HFFc6 (cell line): ENCODE data around the gene GRIN2A. TPM values are rescaled to one million over a fixed set of nuclear protein-coding genes. Genes with fewer than 3 reads are reported as not detected.

Experiments used
- DNase-seq: peaks from one replicate; pipeline ENCODE4 v3.0.0-alpha.2; 2018
- H3K27ac Mint-ChIP-seq: 2 replicates; pipeline ENCODE4 v1.8.0; 2020; ENCODE audit warnings: mild to moderate bottlenecking, mixed read lengths
- H3K27me3 Mint-ChIP-seq: 2 replicates; pipeline ENCODE4 v1.8.0; 2021; ENCODE audit warnings: mild to moderate bottlenecking, moderate library complexity, mixed read lengths; ENCODE audit not compliant: insufficient read depth
- H3K36me3 Mint-ChIP-seq: 2 replicates; pipeline ENCODE4 v1.8.0; 2021; ENCODE audit warnings: low read depth, mixed read lengths
- H3K4me1 Mint-ChIP-seq: 2 replicates; pipeline ENCODE4 v1.8.0; 2020; ENCODE audit warnings: low read depth, mixed read lengths
- H3K4me3 Mint-ChIP-seq: 2 replicates; pipeline ENCODE4 v1.8.0; 2020; ENCODE audit warnings: mild to moderate bottlenecking, moderate library complexity, mixed read lengths
- H3K9me3 Mint-ChIP-seq: 2 replicates; pipeline ENCODE4 v1.8.0; 2020; ENCODE audit warnings: mild to moderate bottlenecking, mixed read lengths
- total RNA-seq, 6 experiments: library from RNA; stranded (reverse); fragmentation: NEBNext Ultra II Directional; extraction: Animal tissue kit (Norgen Biotek cat#: 25700); gene quantifications; 2 replicates in 1 of 6; 3 replicates in 5 of 6; pipeline ENCODE4 v1.2.3, GENCODE V29; 2021
- TF ChIP-seq, protein P1 (sequence below): fragments of 200-600 bp; sonication (generic); IDR thresholded peaks from 2 replicates; pipeline ENCODE4 v1.5.0; 2021; ENCODE audit warnings: antibody characterized with exemption, mild to moderate bottlenecking

The GRIN2A gene
- total RNA-seq, 6 experiments from 2014 or later = 0.02 to 0.18 (median 0.08) TPM; not detected in 1

DNA sequence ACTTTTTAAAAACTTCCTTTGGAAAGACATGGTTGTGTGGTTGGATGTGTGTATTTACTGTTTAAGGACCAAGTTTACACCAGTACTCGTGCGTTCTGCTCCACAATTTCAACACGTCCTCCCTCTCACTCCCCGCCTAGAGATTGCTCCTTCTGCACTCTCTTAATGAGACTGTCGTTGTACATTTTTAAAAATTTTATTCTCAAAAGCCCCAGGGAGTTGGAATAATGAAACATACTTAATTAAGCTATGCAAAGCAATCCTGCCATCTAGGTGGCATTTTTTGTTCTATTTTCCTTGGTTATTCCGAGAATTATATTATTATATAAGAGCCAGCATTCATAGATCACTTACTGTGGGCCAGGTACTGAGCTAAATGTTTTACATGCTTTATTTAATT, 264.5 kb downstream of the GRIN2A start:
- Mint-ChIP-seq H3K36me3 (no peaks in the 10 kb centered on the region), H3K4me3 (no peak overlapping the region), H3K9me3 (peaks cover 3% of the 10 kb centered on the region; the same call in 1 of the 2 replicates), H3K27me3 (no peaks in the 10 kb centered on the region), H3K27ac (no peak overlapping the region), H3K4me1 (no peaks in the 10 kb centered on the region)
- no peak for DNase-seq
- TF ChIP-seq, protein P1, sequence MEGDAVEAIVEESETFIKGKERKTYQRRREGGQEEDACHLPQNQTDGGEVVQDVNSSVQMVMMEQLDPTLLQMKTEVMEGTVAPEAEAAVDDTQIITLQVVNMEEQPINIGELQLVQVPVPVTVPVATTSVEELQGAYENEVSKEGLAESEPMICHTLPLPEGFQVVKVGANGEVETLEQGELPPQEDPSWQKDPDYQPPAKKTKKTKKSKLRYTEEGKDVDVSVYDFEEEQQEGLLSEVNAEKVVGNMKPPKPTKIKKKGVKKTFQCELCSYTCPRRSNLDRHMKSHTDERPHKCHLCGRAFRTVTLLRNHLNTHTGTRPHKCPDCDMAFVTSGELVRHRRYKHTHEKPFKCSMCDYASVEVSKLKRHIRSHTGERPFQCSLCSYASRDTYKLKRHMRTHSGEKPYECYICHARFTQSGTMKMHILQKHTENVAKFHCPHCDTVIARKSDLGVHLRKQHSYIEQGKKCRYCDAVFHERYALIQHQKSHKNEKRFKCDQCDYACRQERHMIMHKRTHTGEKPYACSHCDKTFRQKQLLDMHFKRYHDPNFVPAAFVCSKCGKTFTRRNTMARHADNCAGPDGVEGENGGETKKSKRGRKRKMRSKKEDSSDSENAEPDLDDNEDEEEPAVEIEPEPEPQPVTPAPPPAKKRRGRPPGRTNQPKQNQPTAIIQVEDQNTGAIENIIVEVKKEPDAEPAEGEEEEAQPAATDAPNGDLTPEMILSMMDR = no peak

DNA sequence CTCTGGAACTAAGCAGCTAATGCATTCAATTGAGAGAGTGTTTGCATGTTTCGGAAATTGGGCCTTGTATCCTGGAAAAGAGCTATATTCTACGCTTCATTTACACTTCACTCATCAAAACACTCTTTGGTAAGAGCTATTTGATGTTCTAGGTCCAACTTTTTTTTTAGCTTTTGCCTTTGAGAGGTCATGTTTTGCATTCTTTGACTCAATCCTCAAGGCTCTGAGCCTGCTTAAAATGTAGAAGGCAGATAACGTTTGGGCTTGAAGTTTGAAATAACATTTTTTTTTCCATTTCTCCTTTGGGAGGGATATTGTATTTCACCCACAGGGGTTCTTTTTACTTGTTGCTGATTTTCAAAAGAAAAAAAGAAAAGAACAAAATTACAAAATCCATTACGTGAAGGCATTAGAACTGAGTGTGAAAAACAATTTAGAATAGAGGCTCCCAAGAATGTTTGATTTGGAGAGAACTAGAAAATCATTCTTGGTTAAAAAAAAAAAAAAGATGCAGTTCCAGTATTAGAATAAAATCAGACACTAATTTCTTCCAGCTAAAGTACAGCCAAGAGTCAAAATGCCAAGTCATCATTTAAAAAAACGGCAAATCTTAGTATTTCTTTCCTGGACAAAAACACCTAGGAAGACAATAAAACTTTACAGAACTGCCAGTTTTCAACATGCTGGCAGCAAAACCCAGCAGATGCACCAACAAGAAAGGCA, 268.5 kb downstream of the GRIN2A start:
- no peak overlapping the region for H3K4me3 Mint-ChIP-seq
- no peaks in the 10 kb centered on the region for H3K27me3 Mint-ChIP-seq
- no peaks in the 10 kb centered on the region for H3K4me1 Mint-ChIP-seq
- TF ChIP-seq, protein P1 = no peak
- DNase-seq = no peak
- H3K9me3 Mint-ChIP-seq = no peaks in the 10 kb centered on the region; the same call in 1 of the 2 replicates
- no peaks in the 10 kb centered on the region for H3K36me3 Mint-ChIP-seq
- no peak overlapping the region for H3K27ac Mint-ChIP-seq

DNA sequence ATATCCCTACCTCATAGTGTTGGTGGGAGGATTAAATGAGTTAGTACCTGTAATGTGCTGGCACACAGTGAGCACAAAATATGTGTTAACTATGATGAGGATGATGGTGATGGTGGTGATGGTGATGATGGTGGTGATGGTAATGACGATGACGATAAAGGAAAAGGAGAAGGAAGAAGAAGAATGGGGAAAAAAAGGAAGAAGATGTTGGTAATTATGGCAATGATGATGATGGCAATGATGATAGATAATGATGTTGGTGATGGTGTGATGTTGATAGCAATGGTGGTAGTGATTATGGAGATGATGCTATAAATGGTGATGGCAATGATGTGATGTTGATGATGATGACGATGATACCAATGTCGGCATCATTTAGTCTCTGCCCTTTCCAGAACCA, 270.2 kb downstream of the GRIN2A start:
- Mint-ChIP-seq H3K9me3 (no peaks in the 10 kb centered on the region; the same call in none of the 2 replicates), H3K27ac (no peak overlapping the region), H3K4me1 (no peaks in the 10 kb centered on the region), H3K4me3 (no peak overlapping the region), H3K36me3 (no peaks in the 10 kb centered on the region), H3K27me3 (no peaks in the 10 kb centered on the region)
- TF ChIP-seq, protein P1 = no peak
- DNase-seq = no peak

DNA sequence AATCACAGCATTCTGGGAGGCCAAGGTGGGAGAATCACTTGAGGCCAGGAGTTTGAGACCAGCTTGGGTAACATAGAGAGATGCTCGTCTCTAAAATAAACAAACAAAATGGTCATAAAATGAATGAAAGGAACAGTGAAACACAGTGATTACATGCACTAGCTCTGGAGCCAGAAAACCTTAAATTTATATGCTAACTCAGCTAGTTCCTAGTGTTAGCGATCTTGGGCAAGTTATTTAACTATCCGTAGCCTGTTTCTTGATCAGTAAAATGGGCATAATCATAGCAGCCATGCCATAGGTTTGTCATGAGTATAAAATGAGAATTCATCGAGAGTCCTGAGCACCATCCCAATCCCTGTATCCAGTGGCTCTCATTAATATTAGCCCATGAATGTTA, 271.0 kb downstream of the GRIN2A start:
- no peaks in the 10 kb centered on the region for H3K27me3 Mint-ChIP-seq
- H3K4me1 Mint-ChIP-seq = no peaks in the 10 kb centered on the region
- no peak overlapping the region for H3K27ac Mint-ChIP-seq
- no peak overlapping the region for H3K4me3 Mint-ChIP-seq
- TF ChIP-seq, protein P1 = no peak
- DNase-seq = no peak
- H3K9me3 Mint-ChIP-seq = no peaks in the 10 kb centered on the region; the same call in none of the 2 replicates
- H3K36me3 Mint-ChIP-seq = no peaks in the 10 kb centered on the region

DNA sequence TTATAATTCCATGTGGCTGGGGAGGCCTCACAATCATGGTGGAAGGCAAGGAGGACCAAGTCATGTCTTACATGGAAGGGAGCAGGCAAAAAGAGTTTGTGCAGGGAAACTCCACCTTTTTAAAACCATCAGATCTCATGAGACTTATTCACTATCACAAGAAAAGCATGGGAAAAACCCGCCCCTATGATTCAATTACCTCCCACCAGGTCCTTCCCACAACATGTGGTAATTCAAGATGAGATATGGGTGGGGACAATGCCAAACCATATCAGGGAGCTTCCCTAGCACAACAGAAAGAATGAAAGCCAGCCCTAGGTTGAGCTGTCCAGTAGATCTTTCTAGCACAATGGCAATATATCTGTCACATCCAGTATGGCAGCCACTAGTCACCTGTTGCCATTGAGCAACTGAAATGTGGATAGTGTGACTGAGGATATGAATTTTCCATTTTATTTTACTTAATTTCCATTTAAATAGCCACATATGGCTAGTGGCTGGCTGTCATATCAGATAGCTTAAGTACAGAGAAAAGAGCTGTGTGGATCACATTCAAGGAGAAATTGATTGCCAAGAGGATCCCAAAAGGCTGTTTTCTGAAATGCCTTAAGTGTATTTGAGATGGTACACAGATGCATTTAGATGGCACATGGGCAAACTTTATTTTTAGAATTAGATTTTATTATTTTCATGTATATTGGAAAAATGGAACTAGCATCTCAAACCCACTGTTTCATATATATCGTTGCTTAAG, 273.0 kb downstream of the GRIN2A start:
- Mint-ChIP-seq H3K4me1 (no peaks in the 10 kb centered on the region), H3K27me3 (no peaks in the 10 kb centered on the region)

More for the DNA sequence above, 273.0 kb downstream of the GRIN2A start:
- DNase-seq = no peak
- TF ChIP-seq, protein P1 = no peak
- H3K9me3 Mint-ChIP-seq = no peaks in the 10 kb centered on the region; the same call in none of the 2 replicates
- no peak overlapping the region for H3K27ac Mint-ChIP-seq
- no peak overlapping the region for H3K4me3 Mint-ChIP-seq
- no peaks in the 10 kb centered on the region for H3K36me3 Mint-ChIP-seq
